Hypothalamus (tissue), 51 donors: ENCODE results near the gene HOXA9.
A peak's percentile ranks its signal among the peaks of the same experiment; 100 is the strongest.

Experiments used
- DNase-seq, 51 donors: peaks; one replicate each; lab custom pipeline; 2025; lab: John Stamatoyannopoulos, UW

Gene HOXA9

GRCh38 chr7:27201580-27202017 lies 36.3 kb upstream of the HOXA9 start:
- no peak for DNase-seq

DNA sequence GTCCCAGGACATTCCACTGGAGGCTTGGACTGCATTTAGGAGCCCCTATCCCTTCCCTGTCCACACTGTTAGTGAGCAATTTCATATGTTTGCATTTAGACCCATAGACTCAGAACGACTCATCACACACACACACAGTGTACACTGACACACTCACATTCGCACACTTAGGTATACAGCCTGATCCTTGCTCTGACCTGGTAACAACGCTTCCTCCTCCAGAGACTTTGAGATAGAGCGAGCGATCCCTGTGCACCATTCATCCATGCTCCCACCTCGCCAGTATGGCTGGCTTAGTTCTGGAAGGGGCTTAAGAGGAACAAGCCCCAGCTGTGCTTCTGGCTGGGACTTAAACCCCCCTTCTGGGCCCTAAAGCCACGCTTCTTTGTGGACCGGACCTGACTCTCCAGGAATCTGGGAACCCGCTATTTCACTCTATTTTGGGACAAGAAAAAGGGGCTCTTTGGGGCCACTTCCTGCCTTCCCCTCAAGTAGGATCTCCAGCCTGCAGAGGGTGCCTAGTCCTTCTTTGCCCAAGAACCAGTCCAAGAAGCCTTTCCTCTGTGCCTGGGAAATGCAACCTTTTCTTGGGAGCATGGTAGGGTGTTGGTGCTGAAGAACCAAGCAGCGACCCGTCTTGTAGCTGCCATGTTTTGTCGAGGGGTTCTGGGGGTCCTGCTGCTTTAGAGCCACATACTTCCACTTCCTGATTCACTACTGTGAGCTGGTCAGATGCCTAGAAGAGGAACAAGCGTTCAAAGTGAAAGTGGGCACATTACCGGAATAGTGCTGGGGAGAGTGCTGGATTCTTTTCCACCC lies 35.6 kb upstream of the HOXA9 start:
- no peak for DNase-seq

- no peak for DNase-seq
Measured at GRCh38 chr7:27199849-27200760, 34.8 kb upstream of the HOXA9 start, which contains the start of gene HOXA13. Gene HOXA13, minus strand, starts transcription at chr7:27200091. Its CDS starts 14 bp downstream, at chr7:27200077.

GRCh38 chr7:27198871-27199801 lies 33.8 kb upstream of the HOXA9 start:
- no peak for DNase-seq

DNA sequence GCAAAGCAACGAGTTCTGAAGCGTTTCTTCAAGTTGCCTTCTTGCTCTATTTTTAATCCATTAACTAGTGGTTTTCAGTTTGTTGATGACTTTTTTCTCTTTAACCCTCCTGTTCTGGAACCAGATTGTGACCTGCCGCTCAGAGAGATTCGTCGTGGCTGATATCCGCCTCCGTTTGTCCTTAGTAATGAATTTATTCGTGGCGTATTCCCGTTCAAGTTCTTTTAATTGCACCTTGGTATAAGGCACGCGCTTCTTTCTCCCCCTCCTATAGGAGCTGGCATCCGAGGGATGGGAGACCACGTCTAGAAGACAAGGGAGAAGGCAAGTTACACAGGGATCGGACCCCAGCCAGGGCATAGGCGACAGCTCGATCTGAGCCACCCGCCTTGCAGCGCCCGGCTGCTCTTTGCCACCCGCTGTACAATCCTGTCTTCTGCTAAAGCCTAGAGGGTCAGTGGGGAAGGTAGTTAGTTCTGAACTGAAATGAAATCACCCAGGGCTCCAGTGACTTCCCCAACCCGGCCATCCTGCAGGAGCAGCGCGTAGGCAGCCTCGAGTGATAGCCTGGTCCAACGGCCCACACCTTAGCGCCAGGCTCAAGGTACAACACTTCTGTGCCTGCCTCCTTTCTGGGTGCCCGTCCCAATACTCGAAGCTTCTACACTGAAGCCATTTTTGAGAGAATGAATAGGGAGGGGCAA lies 33.0 kb upstream of the HOXA9 start:
- DNase-seq: no peak

GRCh38 chr7:27197137-27198042 lies 32.1 kb upstream of the HOXA9 start:
- no peak for DNase-seq

DNA sequence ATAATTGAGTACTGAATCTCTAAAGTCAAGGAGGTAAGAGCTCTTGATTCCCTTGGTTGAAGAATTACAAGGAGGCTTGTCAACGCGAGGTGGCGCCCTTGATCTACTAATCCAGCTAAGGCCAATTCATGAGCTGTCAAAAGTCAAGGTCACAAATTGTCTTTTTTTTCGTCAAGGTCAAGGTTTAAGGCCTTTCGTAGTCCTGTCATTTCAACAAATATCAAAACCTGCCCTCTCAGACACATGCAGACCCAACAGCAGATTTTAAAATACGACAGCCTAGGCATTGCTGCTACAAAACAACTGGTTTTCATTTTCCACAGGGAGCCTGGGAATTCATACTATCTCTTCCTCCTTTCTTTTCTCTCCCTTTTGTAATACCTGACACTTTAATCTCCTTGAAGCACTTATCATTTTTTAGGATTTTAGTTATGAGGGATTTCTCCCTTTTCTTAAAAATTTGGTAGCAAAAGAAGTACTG lies 31.0 kb upstream of the HOXA9 start:
- peak in 44 of 51 donors; percentile 1 to 88 (median 44) for DNase-seq

DNA sequence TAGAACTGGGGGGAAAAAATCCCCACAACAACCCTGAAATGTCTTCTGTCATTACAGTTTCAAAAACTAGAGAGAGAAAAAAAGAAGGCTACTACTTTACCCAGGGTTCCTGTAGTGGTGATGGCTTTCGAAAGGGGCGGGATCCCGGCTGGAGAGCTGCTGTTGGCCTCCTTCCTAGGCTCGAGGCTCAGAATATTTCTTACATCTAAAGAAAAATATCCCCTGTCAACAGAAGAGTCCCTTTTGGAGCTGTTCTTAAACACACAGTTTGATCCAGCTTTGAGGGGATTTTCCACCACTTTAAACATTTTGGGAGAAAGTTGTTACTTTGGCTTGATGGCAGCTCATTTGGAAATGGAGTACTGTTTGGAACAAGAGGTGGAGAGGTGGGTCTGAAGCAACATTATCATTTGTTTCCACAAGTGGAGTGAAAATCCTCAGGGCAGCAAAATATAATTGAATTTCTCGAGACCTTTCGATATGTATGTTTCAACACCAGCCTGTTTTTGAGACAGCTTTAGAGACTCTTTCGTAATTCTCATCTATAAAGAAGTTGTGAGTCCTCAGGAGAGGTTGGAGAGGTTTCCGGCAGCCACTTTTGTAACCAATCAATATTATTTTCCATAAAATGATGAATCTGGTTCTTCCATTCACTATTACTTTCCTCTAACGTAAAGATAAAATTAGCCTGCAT lies 29.5 kb upstream of the HOXA9 start:
- no peak for DNase-seq

DNA sequence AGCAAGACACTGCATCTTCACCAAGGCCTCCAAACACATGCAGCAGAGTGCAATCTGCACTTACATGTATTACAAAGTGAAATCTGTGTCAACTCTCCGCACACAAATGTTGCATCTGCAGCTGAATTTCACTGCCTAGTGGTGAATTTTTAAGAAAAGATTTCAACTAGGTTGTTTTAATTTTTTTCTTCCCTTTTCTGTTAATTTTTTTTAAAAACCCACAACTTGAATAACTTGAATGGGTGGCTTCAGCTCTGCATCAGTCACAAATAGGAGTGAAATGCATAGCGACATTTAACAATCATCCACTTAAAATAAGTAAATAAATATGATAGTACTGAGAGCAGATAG lies 28.6 kb upstream of the HOXA9 start:
- DNase-seq: no peak

GRCh38 chr7:27193335-27194001 lies 28.1 kb upstream of the HOXA9 start:
- DNase-seq: no peak

GRCh38 chr7:27192546-27193334 lies 27.4 kb upstream of the HOXA9 start:
- DNase-seq: no peak

DNA sequence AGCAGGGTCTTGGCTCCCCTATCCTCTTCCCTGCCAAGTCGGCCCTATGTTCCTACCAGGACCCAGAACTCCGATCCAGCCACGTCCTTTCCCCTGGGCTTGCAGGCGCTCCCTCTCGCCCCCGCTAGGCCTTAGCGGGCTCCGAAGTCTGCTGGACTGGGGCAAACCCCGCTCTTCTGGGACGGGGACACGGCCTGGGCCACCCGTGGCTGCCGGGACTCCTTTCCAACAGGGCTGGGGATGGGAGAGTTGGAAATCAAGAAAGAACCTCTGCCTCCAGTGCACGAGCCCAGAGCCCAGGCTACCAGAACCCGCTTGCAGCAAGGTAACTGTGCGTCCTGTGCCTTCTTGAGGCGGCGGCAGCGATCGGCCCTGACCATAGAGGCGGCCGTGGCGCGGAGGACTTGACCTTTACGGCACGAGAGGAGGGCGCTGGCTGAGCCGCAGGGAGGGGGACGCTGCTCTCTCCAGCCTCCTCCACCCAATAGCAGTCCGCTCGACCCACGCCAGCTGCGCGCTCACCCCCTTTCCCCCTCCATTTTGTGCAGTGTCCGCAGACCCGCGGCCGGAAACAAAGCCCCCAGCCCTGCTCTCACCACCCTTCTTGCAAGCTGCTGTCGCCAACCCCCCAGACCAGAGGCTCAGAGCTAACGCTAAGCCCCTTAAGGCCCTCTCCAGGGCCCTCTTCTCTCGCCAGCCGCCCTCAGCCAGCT lies 26.7 kb upstream of the HOXA9 start:
- no peak for DNase-seq

DNA sequence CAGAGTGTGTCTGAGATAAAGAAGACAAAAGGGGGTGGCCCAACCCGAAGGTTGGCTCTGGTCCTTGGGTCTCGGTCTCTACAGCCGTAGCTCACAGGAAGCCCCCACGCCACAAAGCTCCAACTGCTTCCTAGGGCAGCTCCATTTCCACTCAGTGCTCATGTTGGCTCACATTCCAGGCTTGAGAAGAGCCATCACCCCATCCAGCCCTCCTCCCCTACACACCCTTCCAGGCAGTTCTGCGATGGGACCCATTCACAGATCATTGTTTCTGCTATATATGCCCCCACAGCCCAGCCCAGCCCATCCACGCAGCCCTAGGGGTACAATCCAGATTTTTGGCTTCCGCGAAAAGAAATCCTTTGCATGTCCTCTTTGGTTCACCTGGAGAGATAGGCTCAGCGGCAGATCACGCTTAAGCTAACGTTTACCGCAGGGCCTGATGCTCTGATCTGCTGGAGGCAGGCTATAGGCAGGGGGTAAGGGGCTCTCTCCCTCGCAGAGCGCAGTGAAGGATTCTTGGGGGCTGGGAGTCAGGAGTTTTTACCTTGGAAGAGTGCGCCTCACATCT lies 25.9 kb upstream of the HOXA9 start:
- no peak for DNase-seq

DNA sequence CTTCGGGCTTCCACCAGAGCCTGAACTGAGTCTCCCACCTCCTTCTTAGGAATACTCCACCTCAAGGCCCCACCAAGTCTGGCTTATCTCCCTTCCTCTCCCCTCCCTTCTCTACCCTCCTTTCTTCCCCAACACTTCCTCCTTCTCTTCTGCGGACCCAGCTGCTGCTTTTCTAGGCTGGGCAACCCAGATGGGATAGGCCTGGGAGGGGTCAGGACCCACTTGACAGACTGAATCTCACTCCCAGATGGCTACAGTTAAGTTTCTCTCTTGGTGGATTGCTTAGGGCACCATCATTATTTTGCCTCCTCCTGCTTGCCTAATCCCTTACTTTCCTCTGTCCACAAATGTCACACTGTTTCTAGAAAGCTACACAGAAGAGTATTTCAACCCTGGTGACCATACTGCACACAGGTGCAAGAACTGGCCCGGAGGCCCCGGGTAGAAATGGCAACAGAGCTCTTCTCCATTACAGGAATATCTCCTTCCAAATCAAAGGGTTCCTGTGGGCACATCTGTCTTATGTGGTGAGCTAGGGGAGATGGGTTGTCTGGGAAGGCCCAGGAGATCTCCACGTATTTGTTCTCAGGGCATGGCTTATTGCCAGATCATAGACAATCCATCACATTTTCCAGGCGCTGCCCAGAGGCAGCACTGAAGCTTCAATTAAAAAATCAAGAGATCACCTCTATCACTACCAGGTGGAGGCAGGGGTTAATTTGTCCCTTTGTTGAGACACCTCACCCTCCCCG lies 24.8 kb upstream of the HOXA9 start:
- DNase-seq: no peak
